GM19328 (cell line): ENCODE measurements around the gene NOP9.
"Not testable (repeated sequence)": the region's sequence is repeated elsewhere in the genome, so short reads cannot be mapped to it uniquely, and the experiment has no call there.

Experiments used
- ATAC-seq: cut with Tn5 transposase; IDR thresholded peaks from one replicate; pipeline ENCODE4 v1.9.1; 2021; ENCODE audit warnings: mild to moderate bottlenecking, moderate library complexity; ENCODE audit not compliant: unreplicated experiment

Gene NOP9

DNA sequence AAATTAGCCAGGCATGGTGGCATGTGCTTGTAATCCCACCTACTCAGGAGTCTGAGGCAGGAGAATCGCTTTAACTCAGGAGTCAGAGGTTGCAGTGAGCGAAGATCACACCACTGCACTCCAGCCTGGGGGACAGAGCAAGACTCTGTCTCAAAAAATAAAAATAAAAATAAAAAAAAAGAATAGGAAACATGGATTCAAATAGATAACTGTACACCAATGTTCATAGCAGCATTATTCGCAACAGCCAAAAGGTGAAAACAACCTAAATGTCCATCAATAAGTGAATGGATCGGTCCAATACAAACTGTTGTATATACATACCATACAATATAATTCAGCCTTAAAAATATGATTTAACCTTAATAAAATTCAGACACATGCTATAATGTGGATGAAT lies 43.2 kb downstream of the NOP9 start:
- no peak for ATAC-seq

- ATAC-seq, result no peak
Observed at GRCh38 chr14:24343795-24344660, 44.4 kb downstream of the NOP9 start.

DNA sequence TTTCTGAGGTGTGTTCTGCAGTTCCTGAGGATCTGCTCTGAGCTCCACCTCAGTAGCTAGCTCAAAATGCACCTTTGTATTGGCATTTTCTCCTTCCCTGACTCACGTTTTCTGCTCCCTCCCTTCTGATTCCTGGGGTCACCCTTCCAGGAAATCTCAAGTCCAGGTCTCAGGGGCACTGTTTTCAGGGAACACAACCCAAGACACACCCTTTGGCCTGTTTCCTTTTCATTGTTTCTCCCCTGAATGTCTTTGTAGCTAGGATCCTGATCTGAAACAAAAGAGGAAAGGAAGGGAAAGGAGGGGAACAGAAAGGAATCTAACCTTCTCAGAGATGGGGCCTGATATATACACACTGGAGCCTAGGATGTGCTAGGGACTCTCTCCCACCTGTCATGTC lies 47.5 kb downstream of the NOP9 start:
- no peak for ATAC-seq

DNA sequence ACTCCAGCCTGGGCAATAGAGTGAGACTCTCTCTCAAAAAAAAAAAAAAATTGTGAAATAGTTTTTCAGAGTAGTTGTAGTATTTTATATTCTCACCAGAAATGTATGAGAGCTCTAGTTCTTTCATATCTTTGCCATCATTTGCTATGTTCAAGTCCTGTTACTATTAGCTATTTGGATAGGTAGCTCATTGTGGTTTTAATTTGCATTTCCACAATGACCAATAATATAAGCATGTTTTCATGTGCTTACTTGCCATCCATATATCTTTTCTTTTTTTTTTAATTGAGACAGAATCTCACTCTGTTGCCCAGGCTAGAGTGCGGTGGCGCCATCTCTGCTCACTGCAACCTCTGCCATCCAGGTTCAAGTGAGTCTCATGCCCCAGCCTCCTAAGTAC lies 48.5 kb downstream of the NOP9 start:
- ATAC-seq, result no peak

- ATAC-seq, result no peak
Observed at GRCh38 chr14:24349742-24350141, 50.1 kb downstream of the NOP9 start.

DNA sequence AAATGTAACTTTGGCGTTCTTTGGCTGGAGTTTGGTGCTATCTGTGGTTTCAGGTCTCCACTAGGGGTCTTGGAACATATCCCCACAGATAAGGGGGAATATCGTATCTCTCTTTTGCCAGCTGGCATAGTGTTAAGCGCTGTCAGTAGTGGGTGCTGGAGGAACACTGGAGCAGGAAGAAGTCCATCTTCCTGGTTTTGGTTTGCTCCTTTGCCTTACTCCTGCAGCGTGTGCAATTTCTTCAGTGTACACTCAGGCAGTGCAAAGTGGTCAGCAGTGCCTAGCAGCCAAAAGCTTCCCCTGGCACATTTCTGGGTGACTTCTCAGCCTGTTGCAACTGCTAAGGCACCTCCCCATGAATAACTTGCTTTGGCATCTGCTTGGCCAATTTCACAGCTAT lies 51.9 kb downstream of the NOP9 start:
- ATAC-seq, result no peak

GRCh38 chr14:24353559-24354481 lies 54.2 kb downstream of the NOP9 start:
- ATAC-seq, result no peak

GRCh38 chr14:24354482-24354825 lies 54.8 kb downstream of the NOP9 start:
- not testable (repeated sequence) for ATAC-seq

GRCh38 chr14:24355009-24355408 lies 55.4 kb downstream of the NOP9 start:
- ATAC-seq, result no peak

- ATAC-seq, result no peak
Observed at GRCh38 chr14:24356208-24356607, 56.6 kb downstream of the NOP9 start.
